NT2/D1 (cell line): ENCODE measurements around the gene GPR157.

ENCODE experiments used
- DNase-seq: peaks from one replicate; pipeline ENCODE4 v3.0.0-alpha.2; 2011; ENCODE audit warnings: low read depth, low spot score
- H3K27me3 ChIP-seq: 2 replicates; pipeline ENCODE4 v1.6.0; 2011; ENCODE audit warnings: mild to moderate bottlenecking; ENCODE audit not compliant: insufficient read length, insufficient read depth
- H3K36me3 ChIP-seq: 2 replicates; pipeline ENCODE4 v1.6.1; 2011; ENCODE audit warnings: mild to moderate bottlenecking, low read length, mixed read lengths; ENCODE audit not compliant: insufficient read depth, insufficient read length
- H3K4me1 ChIP-seq: 2 replicates; pipeline ENCODE4 v1.5.1; 2011; ENCODE audit not compliant: insufficient read depth, insufficient read length
- H3K4me3 ChIP-seq: 2 replicates; pipeline ENCODE4 v1.5.1; 2011; ENCODE audit warnings: low read depth; ENCODE audit not compliant: insufficient read length
- H3K9ac ChIP-seq: 2 replicates; pipeline ENCODE4 v1.6.0; 2011; ENCODE audit warnings: low read depth; ENCODE audit not compliant: insufficient read length
- H3K9me3 ChIP-seq: 2 replicates; pipeline ENCODE4 v1.5.1; 2011; ENCODE audit warnings: mild to moderate bottlenecking, low read length; ENCODE audit not compliant: insufficient read depth
- SUZ12 ChIP-seq: IDR thresholded peaks from 2 replicates; pipeline ENCODE4 v1.6.1; 2011; ENCODE audit not compliant: insufficient read length, insufficient read depth; ENCODE audit errors: extremely low read depth
- YY1 ChIP-seq: IDR thresholded peaks from 2 replicates; pipeline ENCODE4 v1.6.1; 2011; ENCODE audit not compliant: insufficient read length, insufficient read depth
- ZNF274 ChIP-seq: IDR thresholded peaks from 2 replicates; pipeline ENCODE4 v1.6.1; 2011; ENCODE audit warnings: mild to moderate bottlenecking, low read depth, low read length

Gene GPR157

GRCh38 chr1:9062846-9063245 is 66.1 kb downstream of the GPR157 start:
- Histone ChIP-seq H3K36me3 (no peaks in the 10 kb centered on the region), H3K4me1 (peaks cover 9% of the 10 kb centered on the region), H3K9ac (no peak overlapping the region), H3K4me3 (no peak overlapping the region), H3K27me3 (no peaks in the 10 kb centered on the region), H3K9me3 (no peaks in the 10 kb centered on the region)
- TF ChIP-seq SUZ12 (no peak), ZNF274 (no peak), YY1 (no peak)
- DNase-seq = no peak

- Histone ChIP-seq H3K27me3 (no peaks in the 10 kb centered on the region), H3K4me1 (peaks cover 9% of the 10 kb centered on the region), H3K36me3 (no peaks in the 10 kb centered on the region), H3K4me3 (no peak overlapping the region), H3K9ac (no peak overlapping the region), H3K9me3 (no peaks in the 10 kb centered on the region)
- TF ChIP-seq SUZ12 (no peak), ZNF274 (no peak), YY1 (no peak)
- no peak for DNase-seq
These were observed 66.9 kb downstream of the GPR157 start for GRCh38 chr1:9062021-9062471.

GRCh38 chr1:9061252-9061960 is 67.5 kb downstream of the GPR157 start:
- DNase-seq = no peak
- Histone ChIP-seq H3K4me3 (no peak overlapping the region), H3K36me3 (no peaks in the 10 kb centered on the region), H3K27me3 (no peaks in the 10 kb centered on the region), H3K9me3 (no peaks in the 10 kb centered on the region), H3K9ac (no peak overlapping the region), H3K4me1 (peaks cover 9% of the 10 kb centered on the region)
- TF ChIP-seq YY1 = no peak
- no peak for TF ChIP-seq SUZ12

- H3K4me1 ChIP-seq = peaks cover 5% of the 10 kb centered on the region
- no peak overlapping the region for H3K4me3 ChIP-seq
- H3K27me3 ChIP-seq = no peaks in the 10 kb centered on the region
- DNase-seq = no peak
- no peaks in the 10 kb centered on the region for H3K36me3 ChIP-seq
- TF ChIP-seq SUZ12 (no peak), YY1 (no peak), ZNF274 (no peak)
- H3K9ac ChIP-seq = no peak overlapping the region
- no peaks in the 10 kb centered on the region for H3K9me3 ChIP-seq
These were observed 68.8 kb downstream of the GPR157 start for GRCh38 chr1:9059891-9060744.

GRCh38 chr1:9058465-9058864 is 70.4 kb downstream of the GPR157 start:
- no peak for DNase-seq
- Histone ChIP-seq H3K9me3 (no peaks in the 10 kb centered on the region), H3K4me3 (no peak overlapping the region), H3K36me3 (no peaks in the 10 kb centered on the region), H3K27me3 (no peaks in the 10 kb centered on the region), H3K9ac (no peak overlapping the region), H3K4me1 (peaks cover 4% of the 10 kb centered on the region)
- TF ChIP-seq ZNF274 (no peak), SUZ12 (no peak), YY1 (no peak)

- no peak for DNase-seq
- Histone ChIP-seq H3K4me1 (peaks cover 4% of the 10 kb centered on the region), H3K9me3 (no peaks in the 10 kb centered on the region), H3K27me3 (no peaks in the 10 kb centered on the region), H3K9ac (no peak overlapping the region), H3K4me3 (no peak overlapping the region), H3K36me3 (no peaks in the 10 kb centered on the region)
- TF ChIP-seq YY1 (no peak), ZNF274 (no peak), SUZ12 (no peak)
These were observed 71.1 kb downstream of the GPR157 start for GRCh38 chr1:9057851-9058250.
